Skeletal muscle satellite cell (primary cell): Measurements from ENCODE around the gene RCC2.
"Not testable (repeated sequence)": the region's sequence is repeated elsewhere in the genome, so short reads cannot be mapped to it uniquely, and the experiment has no call there.

Source experiments
- H3K27me3 ChIP-seq: 2 replicates; pipeline ENCODE4 v1.7.0; 2013; ENCODE audit warnings: low read length; ENCODE audit not compliant: control insufficient read depth, insufficient read depth
- H3K36me3 ChIP-seq: 2 replicates; pipeline ENCODE4 v1.7.0; 2013; ENCODE audit warnings: mild to moderate bottlenecking, control low read depth, low read length; ENCODE audit not compliant: insufficient read depth
- H3K4me1 ChIP-seq: 2 replicates; pipeline ENCODE4 v1.7.0; 2013; ENCODE audit warnings: low read length; ENCODE audit not compliant: control insufficient read depth, insufficient read depth
- H3K4me2 ChIP-seq: 2 replicates; pipeline ENCODE4 v1.7.0; 2013; ENCODE audit warnings: mild to moderate bottlenecking, low read length
- H3K4me3 ChIP-seq: 2 replicates; pipeline ENCODE4 v1.7.0; 2013; ENCODE audit warnings: low read length
- H3K9ac ChIP-seq: 2 replicates; pipeline ENCODE4 v1.7.0; 2013; ENCODE audit warnings: mild to moderate bottlenecking, low read depth, low read length, moderate library complexity
- H3K9me3 ChIP-seq: replicated peaks from 2 replicates; pipeline ENCODE4 v1.7.0; 2013; ENCODE audit warnings: mild to moderate bottlenecking, control low read depth, low read length

RCC2 gene

GRCh38 chr1:17468357-17469265 is 29.1 kb upstream of the RCC2 start:
- not testable (repeated sequence) for H3K9ac ChIP-seq, H3K36me3 ChIP-seq, H3K9me3 ChIP-seq, H3K4me1 ChIP-seq, H3K27me3 ChIP-seq, H3K4me3 ChIP-seq, H3K4me2 ChIP-seq

GRCh38 chr1:17466359-17466758 is 26.9 kb upstream of the RCC2 start:
- H3K4me3 ChIP-seq: no peak overlapping the region
- no peak overlapping the region for H3K9ac ChIP-seq
- no peaks in the 10 kb centered on the region for H3K4me1 ChIP-seq
- no peaks in the 10 kb centered on the region for H3K36me3 ChIP-seq
- no peak overlapping the region for H3K4me2 ChIP-seq
- no peaks in the 10 kb centered on the region for H3K9me3 ChIP-seq
- H3K27me3 ChIP-seq: peaks cover 4% of the 10 kb centered on the region

GRCh38 chr1:17465228-17465627 is 25.8 kb upstream of the RCC2 start:
- no peaks in the 10 kb centered on the region for H3K36me3 ChIP-seq
- no peak overlapping the region for H3K4me2 ChIP-seq
- no peaks in the 10 kb centered on the region for H3K4me1 ChIP-seq
- no peak overlapping the region for H3K9ac ChIP-seq
- no peaks in the 10 kb centered on the region for H3K9me3 ChIP-seq
- peaks cover 4% of the 10 kb centered on the region for H3K27me3 ChIP-seq
- H3K4me3 ChIP-seq: no peak overlapping the region

GRCh38 chr1:17463991-17464390 is 24.5 kb upstream of the RCC2 start:
- Histone ChIP-seq H3K9ac (no peak overlapping the region), H3K27me3 (peaks cover 8% of the 10 kb centered on the region), H3K4me2 (no peak overlapping the region), H3K36me3 (no peaks in the 10 kb centered on the region), H3K4me1 (no peaks in the 10 kb centered on the region), H3K4me3 (no peak overlapping the region), H3K9me3 (no peaks in the 10 kb centered on the region)

DNA sequence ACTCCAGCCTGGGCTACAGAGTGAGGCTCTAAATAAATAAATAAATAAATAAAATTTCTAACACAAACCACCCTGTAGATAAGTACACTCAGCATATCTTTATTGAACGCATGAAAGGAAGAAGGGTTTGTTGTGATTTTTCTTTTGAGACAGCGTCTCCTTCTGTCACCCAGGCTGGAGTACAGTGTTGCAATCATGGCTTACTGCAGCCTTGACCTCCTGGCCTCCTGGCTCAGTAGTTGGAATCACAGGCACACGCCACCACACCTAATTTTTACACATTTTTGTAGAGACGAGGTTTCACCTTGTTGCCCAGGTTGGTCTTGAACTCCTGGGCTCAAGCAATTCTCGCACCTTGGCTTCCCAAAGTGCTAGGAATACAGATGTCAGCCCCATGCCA is 23.2 kb upstream of the RCC2 start:
- no peak overlapping the region for H3K9ac ChIP-seq
- H3K27me3 ChIP-seq: peaks cover 10% of the 10 kb centered on the region
- H3K4me1 ChIP-seq: no peaks in the 10 kb centered on the region
- H3K36me3 ChIP-seq: no peaks in the 10 kb centered on the region
- no peaks in the 10 kb centered on the region for H3K9me3 ChIP-seq
- no peak overlapping the region for H3K4me3 ChIP-seq
- no peak overlapping the region for H3K4me2 ChIP-seq

DNA sequence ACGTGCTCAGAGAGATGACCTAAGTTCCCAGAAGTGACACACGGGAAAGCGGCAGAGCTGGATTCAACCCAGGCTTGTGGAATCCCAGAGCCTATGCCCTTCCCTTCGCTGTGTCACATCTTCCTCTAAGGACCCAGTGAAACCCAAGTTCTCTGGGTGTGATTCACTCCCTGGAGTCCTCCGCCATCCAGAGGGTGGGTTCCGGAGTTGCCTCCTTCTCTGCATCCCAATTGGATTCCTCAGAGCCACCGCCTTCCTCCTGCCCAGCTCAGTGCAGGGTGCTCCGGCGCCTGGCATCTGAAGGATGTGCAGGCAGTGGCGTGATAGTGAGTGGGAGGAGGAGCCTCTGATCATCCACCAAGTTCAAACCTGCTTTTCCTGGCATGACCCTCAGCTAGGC is 20.7 kb upstream of the RCC2 start:
- Histone ChIP-seq H3K4me1 (no peaks in the 10 kb centered on the region), H3K9me3 (no peaks in the 10 kb centered on the region), H3K9ac (no peak overlapping the region), H3K4me2 (no peak overlapping the region), H3K36me3 (no peaks in the 10 kb centered on the region), H3K4me3 (no peak overlapping the region), H3K27me3 (peaks cover 7% of the 10 kb centered on the region)

DNA sequence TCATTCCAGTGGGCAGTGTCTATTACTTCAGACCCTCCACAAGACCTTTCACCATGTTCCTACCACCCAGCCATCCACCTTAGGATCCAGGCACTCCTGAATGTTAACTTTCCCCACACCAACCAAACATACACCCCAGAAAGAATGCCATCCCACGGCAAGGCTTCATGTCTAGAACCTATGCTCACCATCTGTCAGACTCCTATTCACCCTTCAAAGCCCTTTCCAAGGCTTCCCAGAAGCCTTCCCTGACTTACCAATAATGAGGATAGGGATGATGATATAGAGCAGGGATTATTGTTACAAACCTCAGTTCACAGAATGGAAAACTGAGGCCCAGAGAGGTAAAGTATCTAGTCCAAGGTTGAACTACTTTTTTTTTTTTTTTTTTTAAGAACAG is 19.3 kb upstream of the RCC2 start:
- Histone ChIP-seq H3K4me2 (no peak overlapping the region), H3K4me3 (no peak overlapping the region), H3K9ac (no peak overlapping the region), H3K4me1 (no peaks in the 10 kb centered on the region), H3K9me3 (no peaks in the 10 kb centered on the region), H3K36me3 (no peaks in the 10 kb centered on the region), H3K27me3 (peaks cover 6% of the 10 kb centered on the region)

- no peaks in the 10 kb centered on the region for H3K9me3 ChIP-seq
- no peak overlapping the region for H3K4me3 ChIP-seq
- no peak overlapping the region for H3K9ac ChIP-seq
- no peaks in the 10 kb centered on the region for H3K4me1 ChIP-seq
- H3K36me3 ChIP-seq: no peaks in the 10 kb centered on the region
- peaks cover 13% of the 10 kb centered on the region for H3K27me3 ChIP-seq
- H3K4me2 ChIP-seq: no peak overlapping the region
These were observed 13.2 kb upstream of the RCC2 start for GRCh38 chr1:17452686-17453085.

GRCh38 chr1:17452203-17452602 is 12.7 kb upstream of the RCC2 start:
- not testable (repeated sequence) for H3K4me3 ChIP-seq, H3K36me3 ChIP-seq, H3K4me2 ChIP-seq, H3K9ac ChIP-seq, H3K9me3 ChIP-seq, H3K4me1 ChIP-seq
- peaks cover 13% of the 10 kb centered on the region for H3K27me3 ChIP-seq

DNA sequence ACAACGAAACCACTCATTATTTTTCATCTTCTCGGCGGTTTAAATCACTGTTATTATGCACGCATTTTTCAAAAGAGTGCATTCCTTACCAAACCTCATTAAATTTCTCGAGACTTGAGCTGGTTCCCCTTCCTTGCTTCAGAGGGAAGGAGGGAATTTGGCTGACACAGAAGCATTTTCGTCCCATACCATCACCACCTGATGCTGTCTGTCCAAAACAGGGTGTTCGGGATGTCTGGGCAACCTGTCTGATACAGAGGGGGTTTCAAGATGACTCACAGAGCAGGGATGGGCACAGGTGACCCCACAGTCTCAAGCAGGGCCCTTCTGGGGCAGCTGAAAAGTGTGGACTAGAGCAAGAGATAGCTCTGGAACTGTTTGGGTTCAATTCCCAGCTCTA is 12.3 kb upstream of the RCC2 start:
- no peaks in the 10 kb centered on the region for H3K36me3 ChIP-seq
- peaks cover 13% of the 10 kb centered on the region for H3K27me3 ChIP-seq
- H3K4me3 ChIP-seq: no peak overlapping the region
- H3K9ac ChIP-seq: no peak overlapping the region
- H3K9me3 ChIP-seq: no peaks in the 10 kb centered on the region
- H3K4me1 ChIP-seq: no peaks in the 10 kb centered on the region
- H3K4me2 ChIP-seq: no peak overlapping the region

- Histone ChIP-seq H3K9me3 (no peaks in the 10 kb centered on the region), H3K27me3 (peaks cover 10% of the 10 kb centered on the region), H3K4me1 (peaks cover 4% of the 10 kb centered on the region), H3K4me3 (no peak overlapping the region), H3K9ac (no peak overlapping the region), H3K4me2 (no peak overlapping the region), H3K36me3 (no peaks in the 10 kb centered on the region)
These were observed 8.1 kb upstream of the RCC2 start for GRCh38 chr1:17447501-17447992.

GRCh38 chr1:17442841-17443240 is 3.4 kb upstream of the RCC2 start:
- H3K4me1 ChIP-seq: peaks cover 22% of the 10 kb centered on the region
- no peaks in the 10 kb centered on the region for H3K36me3 ChIP-seq
- no peak overlapping the region for H3K4me2 ChIP-seq
- H3K4me3 ChIP-seq: no peak overlapping the region
- no peak overlapping the region for H3K9ac ChIP-seq
- H3K27me3 ChIP-seq: no peaks in the 10 kb centered on the region
- no peaks in the 10 kb centered on the region for H3K9me3 ChIP-seq
